Suprapubic skin (tissue), 4 donors: ENCODE results near the gene CASP5. TPM values are rescaled to one million over a fixed set of nuclear protein-coding genes. Genes with fewer than 3 reads are reported as not detected.

ENCODE experiments used
- DNase-seq, 2 donors: peaks; one replicate each; pipeline ENCODE4 v3.0.0-alpha.2; 2019; ENCODE audit warnings: low spot score in 2 of 2
- H3K27ac ChIP-seq: fragments of 200-600 bp; sonication (generic); one replicate; pipeline ENCODE4 v1.5.1; 2019
- H3K27me3 ChIP-seq: fragments of 200-600 bp; sonication (generic); one replicate; pipeline ENCODE4 v1.5.1; 2019
- H3K36me3 ChIP-seq: fragments of 200-600 bp; sonication (generic); one replicate; pipeline ENCODE4 v1.5.1; 2019
- H3K4me1 ChIP-seq: fragments of 200-600 bp; sonication (generic); one replicate; pipeline ENCODE4 v1.5.1; 2019
- H3K4me3 ChIP-seq: fragments of 200-600 bp; sonication (generic); one replicate; pipeline ENCODE4 v1.5.1; 2019; ENCODE audit warnings: mild to moderate bottlenecking
- H3K9me3 ChIP-seq: fragments of 200-600 bp; sonication (generic); one replicate; pipeline ENCODE4 v1.5.1; 2019
- EP300 ChIP-seq: sonication (generic); formaldehyde crosslinking; IDR thresholded peaks from one replicate; pipeline ENCODE4 v1.6.1; 2017; ENCODE audit warnings: antibody characterized with exemption
- POLR2A ChIP-seq, 2 donors: fragments of 450-650 bp; IDR thresholded peaks; one replicate each; pipeline ENCODE4 v1.6.1; 2017; ENCODE audit warnings: antibody characterized with exemption in 2 of 2, mild to moderate bottlenecking in 2 of 2, moderate library complexity in 2 of 2
- POLR2AphosphoS5 ChIP-seq, 3 donors: sonication (generic); formaldehyde crosslinking; IDR thresholded peaks; one replicate each; pipeline ENCODE4 v1.6.1; 2017; ENCODE audit warnings: antibody characterized with exemption in 3 of 3
- WGBS: methylation state at CpG from one replicate; pipeline ENCODE4 v1.1.5; 2018; 5-methylcytosine and 5-hydroxymethylcytosine counted together
- total RNA-seq, 4 donors: library from RNA; depleted of rRNA; stranded (reverse); fragments of >200 nt; gene quantifications; one replicate each; pipeline ENCODE4 v1.1.0, GENCODE V29; 2016
- TF ChIP-seq, protein P1 (sequence below), 2 donors: fragments of 200-600 bp in 1 of 2; fragments of 450-650 bp in 1 of 2; sonication (generic) in 1 of 2; IDR thresholded peaks; one replicate each; pipeline ENCODE4 v1.5.1; 2016 to 2019; ENCODE audit warnings: antibody characterized with exemption in 2 of 2, mild to moderate bottlenecking in 1 of 2, moderate library complexity in 1 of 2

The CASP5 gene
- total RNA-seq, 4 donors from 2014 or later: not detected

DNA sequence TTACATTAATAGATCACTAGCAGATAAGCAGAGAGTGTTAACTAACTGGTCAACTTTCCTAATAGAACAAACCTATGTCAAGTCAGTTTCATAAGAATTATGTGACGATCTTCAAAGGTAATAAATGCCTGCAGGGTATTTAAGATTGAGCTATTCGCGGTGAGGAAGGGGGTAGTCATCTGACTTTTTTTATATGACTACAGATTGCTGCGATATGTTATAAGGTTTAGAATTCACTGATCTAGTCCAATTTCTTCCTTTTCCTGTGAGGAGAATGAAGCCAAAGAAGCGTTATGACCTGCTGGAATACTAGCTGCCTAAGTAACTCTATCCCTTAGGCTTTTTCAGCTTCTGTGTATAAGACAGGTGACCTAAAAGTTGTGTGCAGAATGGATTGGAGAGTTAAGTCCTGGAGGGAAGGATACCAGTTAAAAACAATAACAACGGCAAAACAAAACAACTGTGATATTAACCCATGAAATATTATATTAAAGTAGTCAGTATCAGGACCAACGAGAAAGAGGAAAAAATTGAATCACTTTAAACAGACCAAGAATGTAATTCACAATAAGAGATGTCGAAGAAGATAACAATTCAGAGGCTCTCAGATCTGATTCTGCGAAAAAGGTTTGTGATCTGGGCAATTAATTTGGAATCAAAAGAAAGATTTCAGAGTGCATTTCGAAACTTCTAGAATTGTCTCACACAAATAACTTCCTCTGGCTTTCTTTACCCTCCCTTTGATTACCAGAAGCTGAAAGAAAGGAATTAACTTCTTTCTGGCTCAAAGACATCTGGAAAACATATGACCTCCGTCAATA is 55.2 kb downstream of the CASP5 start:
- H3K27me3 ChIP-seq: no peaks in the 10 kb centered on the region
- peaks cover 40% of the 10 kb centered on the region for H3K4me1 ChIP-seq
- 2% methylated on average over 11 of the region's 11 CpGs for WGBS
- H3K36me3 ChIP-seq: no peaks in the 10 kb centered on the region
- no peaks in the 10 kb centered on the region for H3K9me3 ChIP-seq
- no peak for DNase-seq
- H3K27ac ChIP-seq: peak overlapping the region; percentile 92
- no peak for TF ChIP-seq POLR2A (IDR thresholded peaks at IDR 0.05)
- TF ChIP-seq, protein P1, sequence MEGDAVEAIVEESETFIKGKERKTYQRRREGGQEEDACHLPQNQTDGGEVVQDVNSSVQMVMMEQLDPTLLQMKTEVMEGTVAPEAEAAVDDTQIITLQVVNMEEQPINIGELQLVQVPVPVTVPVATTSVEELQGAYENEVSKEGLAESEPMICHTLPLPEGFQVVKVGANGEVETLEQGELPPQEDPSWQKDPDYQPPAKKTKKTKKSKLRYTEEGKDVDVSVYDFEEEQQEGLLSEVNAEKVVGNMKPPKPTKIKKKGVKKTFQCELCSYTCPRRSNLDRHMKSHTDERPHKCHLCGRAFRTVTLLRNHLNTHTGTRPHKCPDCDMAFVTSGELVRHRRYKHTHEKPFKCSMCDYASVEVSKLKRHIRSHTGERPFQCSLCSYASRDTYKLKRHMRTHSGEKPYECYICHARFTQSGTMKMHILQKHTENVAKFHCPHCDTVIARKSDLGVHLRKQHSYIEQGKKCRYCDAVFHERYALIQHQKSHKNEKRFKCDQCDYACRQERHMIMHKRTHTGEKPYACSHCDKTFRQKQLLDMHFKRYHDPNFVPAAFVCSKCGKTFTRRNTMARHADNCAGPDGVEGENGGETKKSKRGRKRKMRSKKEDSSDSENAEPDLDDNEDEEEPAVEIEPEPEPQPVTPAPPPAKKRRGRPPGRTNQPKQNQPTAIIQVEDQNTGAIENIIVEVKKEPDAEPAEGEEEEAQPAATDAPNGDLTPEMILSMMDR (IDR thresholded peaks at IDR 0.05): no peak
- peak overlapping the region; percentile 65 for H3K4me3 ChIP-seq

DNA sequence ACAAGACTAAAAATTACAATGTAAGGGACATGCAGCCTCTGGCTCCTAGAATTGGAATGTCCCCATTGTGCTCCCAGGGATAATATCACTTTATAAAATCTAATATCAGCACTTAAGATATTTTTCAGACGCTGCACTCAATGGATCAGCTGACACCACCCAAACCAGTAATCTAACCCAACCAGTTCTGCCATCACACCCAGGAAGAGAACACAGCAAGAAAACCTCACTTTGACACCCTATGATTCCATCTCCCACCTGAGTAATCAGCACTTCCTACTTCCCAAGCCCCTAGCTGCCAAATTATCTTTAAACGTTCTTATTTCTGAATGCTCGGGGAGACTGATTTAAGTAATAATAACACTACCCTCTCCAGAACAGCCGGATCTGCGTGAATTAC is 57.2 kb downstream of the CASP5 start:
- H3K4me3 ChIP-seq: peak overlapping the region; percentile 65
- H3K9me3 ChIP-seq: no peaks in the 10 kb centered on the region
- H3K36me3 ChIP-seq: peaks cover 7% of the 10 kb centered on the region
- H3K27me3 ChIP-seq: no peaks in the 10 kb centered on the region
- TF ChIP-seq EP300: no peak
- TF ChIP-seq, protein P1 (IDR thresholded peaks at IDR 0.05): no peak
- WGBS: 55% methylated on average over 5 of the region's 5 CpGs
- H3K4me1 ChIP-seq: peaks cover 40% of the 10 kb centered on the region
- no peak for DNase-seq
- peak overlapping the region; percentile 12 for H3K27ac ChIP-seq

DNA sequence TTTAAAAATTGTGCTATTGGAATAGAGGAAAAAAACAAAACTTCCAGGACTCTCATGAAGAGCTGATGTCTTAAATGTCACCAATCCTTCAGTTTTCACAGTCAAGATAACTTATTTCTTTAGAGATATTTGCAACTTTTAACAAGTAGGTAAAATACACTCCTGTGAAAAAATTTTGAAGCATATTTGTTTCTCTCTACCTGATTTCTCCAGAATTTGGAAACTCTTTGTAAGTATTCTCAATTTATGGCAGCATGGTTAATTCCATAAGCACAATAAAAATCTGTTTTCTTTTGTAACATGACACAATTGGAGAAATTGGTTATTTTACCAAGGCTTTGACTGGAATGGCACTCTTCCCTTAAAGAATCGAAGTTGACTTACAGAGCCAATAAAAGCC is 58.7 kb downstream of the CASP5 start:
- 79% methylated on average over 1 of the region's 1 CpG for WGBS
- H3K9me3 ChIP-seq: no peaks in the 10 kb centered on the region
- no peak overlapping the region for H3K4me3 ChIP-seq
- no peak for DNase-seq
- no peak overlapping the region for H3K27ac ChIP-seq
- H3K27me3 ChIP-seq: no peaks in the 10 kb centered on the region
- TF ChIP-seq POLR2AphosphoS5 (IDR thresholded peaks at IDR 0.05) (no peak), EP300 (no peak), POLR2A (IDR thresholded peaks at IDR 0.05) (no peak)
- TF ChIP-seq, protein P1 (IDR thresholded peaks at IDR 0.05): no peak
- peaks cover 36% of the 10 kb centered on the region for H3K4me1 ChIP-seq
- H3K36me3 ChIP-seq: peaks cover 7% of the 10 kb centered on the region

DNA sequence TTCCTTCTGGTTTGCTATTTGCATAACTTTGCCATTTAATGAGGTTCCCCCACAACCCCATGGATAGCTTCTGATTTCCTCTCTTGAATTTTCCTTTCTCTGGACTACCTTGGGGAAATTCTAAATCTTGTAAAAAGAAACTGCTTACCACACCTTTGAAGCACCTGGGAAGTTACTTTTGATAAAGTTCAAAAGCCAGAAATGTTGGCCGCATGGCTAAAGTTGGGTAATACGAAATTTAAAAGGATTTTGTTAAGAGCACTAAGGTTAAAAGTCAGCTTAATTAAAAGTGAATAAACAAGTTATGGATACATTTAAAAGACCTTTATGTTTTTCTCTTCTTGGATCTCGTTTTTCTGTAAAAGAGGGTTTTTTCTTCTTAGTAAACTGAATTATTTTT is 60.1 kb downstream of the CASP5 start:
- Histone ChIP-seq H3K9me3 (no peaks in the 10 kb centered on the region), H3K36me3 (peaks cover 7% of the 10 kb centered on the region), H3K4me1 (peaks cover 30% of the 10 kb centered on the region), H3K27ac (no peak overlapping the region), H3K27me3 (no peaks in the 10 kb centered on the region), H3K4me3 (no peak overlapping the region)
- 84% methylated on average over 3 of the region's 3 CpGs for WGBS
- TF ChIP-seq, protein P1 (IDR thresholded peaks at IDR 0.05): no peak
- TF ChIP-seq POLR2AphosphoS5 (IDR thresholded peaks at IDR 0.05) (no peak), EP300 (no peak), POLR2A (IDR thresholded peaks at IDR 0.05) (no peak)
- no peak for DNase-seq

DNA sequence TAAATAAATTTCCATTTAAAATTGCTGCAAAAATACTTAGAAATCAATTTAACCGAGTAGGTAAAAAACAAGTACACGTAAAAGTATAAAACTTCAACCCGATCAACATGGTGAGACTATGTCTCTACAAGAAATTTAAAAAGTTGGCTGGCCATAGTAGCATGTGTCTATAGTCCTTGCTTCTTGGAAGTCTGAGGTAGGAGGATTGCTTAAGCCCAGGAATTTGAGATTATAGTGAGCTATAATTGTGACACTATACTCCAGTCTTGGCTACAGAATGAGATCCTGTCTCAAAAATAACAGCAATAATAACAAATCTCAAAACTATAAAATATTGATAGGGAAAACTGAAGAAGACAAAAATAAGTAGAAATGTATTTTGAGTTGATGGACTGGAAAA is 65.7 kb downstream of the CASP5 start:
- no peak overlapping the region for H3K27ac ChIP-seq
- peaks cover 25% of the 10 kb centered on the region for H3K36me3 ChIP-seq
- no peak overlapping the region for H3K4me3 ChIP-seq
- peaks cover 19% of the 10 kb centered on the region for H3K4me1 ChIP-seq
- 74% methylated on average over 3 of the region's 3 CpGs for WGBS
- no peaks in the 10 kb centered on the region for H3K27me3 ChIP-seq
- no peaks in the 10 kb centered on the region for H3K9me3 ChIP-seq
- no peak for TF ChIP-seq POLR2A (IDR thresholded peaks at IDR 0.05)
- TF ChIP-seq POLR2AphosphoS5 (IDR thresholded peaks at IDR 0.05): no peak
- DNase-seq: no peak

DNA sequence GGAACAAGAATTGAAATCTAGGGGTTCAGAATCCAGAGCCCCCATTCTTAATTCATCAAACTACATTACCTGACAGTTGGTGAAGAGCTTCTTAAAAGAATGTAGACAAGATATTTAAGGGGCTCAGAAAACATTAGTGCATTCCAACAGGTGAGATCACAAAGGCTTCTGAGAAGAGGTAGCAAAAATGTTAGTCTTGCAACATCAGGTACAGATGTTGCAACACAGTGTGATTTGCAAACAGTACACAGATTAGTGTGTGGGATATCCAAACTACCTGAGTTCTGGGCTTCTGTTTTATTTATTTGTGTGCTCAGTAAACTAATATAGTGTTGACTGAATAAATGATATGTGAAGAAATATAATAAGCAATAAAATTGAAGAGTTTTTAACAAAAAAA is 66.4 kb downstream of the CASP5 start:
- Histone ChIP-seq H3K4me1 (peaks cover 19% of the 10 kb centered on the region), H3K9me3 (no peaks in the 10 kb centered on the region), H3K27me3 (no peaks in the 10 kb centered on the region), H3K36me3 (peaks cover 31% of the 10 kb centered on the region), H3K4me3 (no peak overlapping the region), H3K27ac (no peak overlapping the region)
- no peak for DNase-seq
- TF ChIP-seq EP300: no peak
- no peak for TF ChIP-seq POLR2AphosphoS5 (IDR thresholded peaks at IDR 0.05)
- TF ChIP-seq, protein P1 (IDR thresholded peaks at IDR 0.05): no peak
- TF ChIP-seq POLR2A (IDR thresholded peaks at IDR 0.05): no peak
